GM23338 (cell line): ENCODE data around the gene ROPN1L. TPM values are rescaled to one million over a fixed set of nuclear protein-coding genes. Genes with fewer than 3 reads are reported as not detected.

ENCODE experiments used
- ATAC-seq: fragments of 200-7000 bp; cut with Tn5 transposase; 3 replicates; pipeline ENCODE4 v1.9.1; 2020
- DNase-seq: peaks from one replicate; pipeline ENCODE4 v3.0.0-alpha.2; 2015; ENCODE audit warnings: low spot score
- H2AFZ ChIP-seq: fragments of 200-600 bp; sonication (generic); 2 replicates; pipeline ENCODE4 v1.8.0; 2016; ENCODE audit warnings: antibody characterized with exemption, mild to moderate bottlenecking, moderate library complexity
- H3F3A ChIP-seq: fragments of 200-600 bp; sonication (generic); replicated peaks from 2 replicates; pipeline ENCODE4 v1.8.0; 2017; ENCODE audit warnings: antibody characterized with exemption, mixed run types, low read depth
- H3K27ac ChIP-seq: fragments of 200-600 bp; sonication (generic); 2 replicates; pipeline ENCODE4 v1.6.1; 2016; ENCODE audit warnings: low read depth
- H3K27me3 ChIP-seq: fragments of 200-600 bp; sonication (generic); 2 replicates; pipeline ENCODE4 v1.8.0; 2016; ENCODE audit warnings: mild to moderate bottlenecking, mixed run types, moderate library complexity; ENCODE audit not compliant: insufficient read depth
- H3K36me3 ChIP-seq: fragments of 200-600 bp; sonication (generic); 2 replicates; pipeline ENCODE4 v1.8.0; 2016; ENCODE audit warnings: mild to moderate bottlenecking; ENCODE audit not compliant: insufficient read depth
- H3K4me1 ChIP-seq: fragments of 200-600 bp; sonication (generic); 2 replicates; pipeline ENCODE4 v1.8.0; 2016; ENCODE audit warnings: mild to moderate bottlenecking, moderate library complexity; ENCODE audit not compliant: insufficient read depth
- H3K4me2 ChIP-seq: fragments of 200-600 bp; sonication (generic); 2 replicates; pipeline ENCODE4 v1.7.1; 2017; ENCODE audit warnings: mixed run types
- H3K4me3 ChIP-seq: fragments of 200-600 bp; sonication (generic); 2 replicates; pipeline ENCODE4 v1.6.1; 2016; ENCODE audit warnings: mixed run types
- H3K79me2 ChIP-seq: fragments of 200-600 bp; sonication (generic); replicated peaks from 2 replicates; pipeline ENCODE4 v1.8.0; 2017; ENCODE audit warnings: mild to moderate bottlenecking; ENCODE audit not compliant: insufficient read depth
- H3K9me2 ChIP-seq: fragments of 200-600 bp; sonication (generic); 2 replicates; pipeline ENCODE4 v1.8.0; 2017; ENCODE audit not compliant: insufficient read depth
- H4K20me1 ChIP-seq: fragments of 200-600 bp; sonication (generic); replicated peaks from 2 replicates; pipeline ENCODE4 v1.8.0; 2017; ENCODE audit warnings: mild to moderate bottlenecking; ENCODE audit not compliant: insufficient read depth
- H3K27ac Mint-ChIP-seq: 2 replicates; pipeline ENCODE4 v1.8.0; 2020; ENCODE audit warnings: inconsistent platforms, mild to moderate bottlenecking, moderate library complexity, mixed read lengths
- H3K27me3 Mint-ChIP-seq: 3 replicates; pipeline ENCODE4 v1.8.0; 2022; ENCODE audit warnings: low read depth, mild to moderate bottlenecking, moderate library complexity, mixed read lengths, inconsistent platforms; ENCODE audit not compliant: insufficient read depth, poor library complexity
- H3K36me3 Mint-ChIP-seq: 3 replicates; pipeline ENCODE4 v1.8.0; 2021; ENCODE audit warnings: low read depth, mild to moderate bottlenecking, inconsistent platforms, moderate library complexity, mixed read lengths
- H3K4me1 Mint-ChIP-seq: 3 replicates; pipeline ENCODE4 v1.8.0; 2020; ENCODE audit warnings: mild to moderate bottlenecking, inconsistent platforms, mixed read lengths
- H3K4me3 Mint-ChIP-seq: 3 replicates; pipeline ENCODE4 v1.8.0; 2021; ENCODE audit warnings: moderate library complexity, mild to moderate bottlenecking, inconsistent platforms, mixed read lengths
- H3K9me3 Mint-ChIP-seq: 3 replicates; pipeline ENCODE4 v1.8.0; 2020; ENCODE audit warnings: moderate library complexity, mild to moderate bottlenecking, inconsistent platforms, mixed read lengths
- CREB1 ChIP-seq: fragments of 250-450 bp; sonication (Bioruptor Pico); IDR thresholded peaks from 2 replicates; pipeline ENCODE4 v1.5.0; 2020; ENCODE audit warnings: low read depth, mild to moderate bottlenecking, moderate library complexity
- EZH2 ChIP-seq: fragments of 200-600 bp; sonication (generic); IDR thresholded peaks from one replicate; pipeline ENCODE4 v1.8.0; 2017; ENCODE audit warnings: antibody characterized with exemption, mild to moderate bottlenecking, low read depth; ENCODE audit not compliant: unreplicated experiment
- EZH2phosphoT487 ChIP-seq: fragments of 200-600 bp; sonication (generic); IDR thresholded peaks from one replicate; pipeline ENCODE4 v1.8.1; 2018; ENCODE audit warnings: antibody characterized with exemption; ENCODE audit not compliant: unreplicated experiment
- JUNB ChIP-seq: IDR thresholded peaks from one replicate; pipeline ENCODE4 v1.6.1; 2016; ENCODE audit warnings: antibody characterized with exemption; ENCODE audit not compliant: unreplicated experiment
- POLR2AphosphoS5 ChIP-seq: IDR thresholded peaks from 2 replicates; pipeline ENCODE4 v1.6.1; 2016; ENCODE audit warnings: antibody characterized with exemption, low read depth
- ZNF114 ChIP-seq: fragments of 250-450 bp; sonication (Bioruptor Pico); IDR thresholded peaks from 2 replicates; pipeline ENCODE4 v1.5.0; 2020; ENCODE audit warnings: mild to moderate bottlenecking, moderate library complexity
- polyA plus RNA-seq: library from polyadenylated mRNA; unstranded; fragments of >200 nt; fragmentation: Nextera tagmentation; extraction: Ambion mirVana; gene quantifications from 2 replicates; pipeline ENCODE4 v1.2.1, GENCODE V29; 2016
- total RNA-seq: library from RNA; depleted of rRNA; stranded (reverse); fragments of >200 nt; shearing (Covaris generic); gene quantifications from 2 replicates; pipeline ENCODE4 v1.2.3, GENCODE V29; 2014
- TF ChIP-seq, protein P1 (sequence below): IDR thresholded peaks from 2 replicates; pipeline ENCODE4 v1.6.1; 2016; ENCODE audit warnings: antibody characterized with exemption
- TF ChIP-seq, protein P2 (sequence below): fragments of 250-450 bp; sonication (Bioruptor Pico); IDR thresholded peaks from 2 replicates; pipeline ENCODE4 v1.5.0; 2020; ENCODE audit warnings: mild to moderate bottlenecking, moderate library complexity

Gene ROPN1L
- total and polyA plus RNA-seq, 2 experiments from 2014 or later, result 0.57 TPM; not detected in 1

DNA sequence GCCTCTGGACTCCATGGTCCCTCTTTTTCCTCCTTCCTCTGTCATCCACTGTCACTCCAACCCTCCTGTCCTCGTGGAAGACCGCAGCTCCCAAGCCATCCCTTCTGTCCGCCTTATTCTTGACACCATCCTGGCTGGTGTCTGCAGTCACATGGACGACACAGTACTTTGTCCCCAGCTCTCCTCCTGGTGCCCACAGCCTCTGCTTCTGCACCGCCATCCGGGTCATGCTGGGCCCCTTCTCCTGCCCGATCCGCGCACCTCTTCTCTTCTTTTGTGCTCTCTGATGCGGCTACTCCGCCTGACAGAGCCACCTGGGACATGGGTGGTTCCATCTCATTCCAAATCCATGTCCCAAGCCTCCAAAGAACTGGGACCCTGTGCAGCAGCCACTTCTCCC is 22.5 kb downstream of the ROPN1L start (continued):
- TF ChIP-seq, protein P1, sequence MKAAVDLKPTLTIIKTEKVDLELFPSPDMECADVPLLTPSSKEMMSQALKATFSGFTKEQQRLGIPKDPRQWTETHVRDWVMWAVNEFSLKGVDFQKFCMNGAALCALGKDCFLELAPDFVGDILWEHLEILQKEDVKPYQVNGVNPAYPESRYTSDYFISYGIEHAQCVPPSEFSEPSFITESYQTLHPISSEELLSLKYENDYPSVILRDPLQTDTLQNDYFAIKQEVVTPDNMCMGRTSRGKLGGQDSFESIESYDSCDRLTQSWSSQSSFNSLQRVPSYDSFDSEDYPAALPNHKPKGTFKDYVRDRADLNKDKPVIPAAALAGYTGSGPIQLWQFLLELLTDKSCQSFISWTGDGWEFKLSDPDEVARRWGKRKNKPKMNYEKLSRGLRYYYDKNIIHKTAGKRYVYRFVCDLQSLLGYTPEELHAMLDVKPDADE, result no peak
- TF ChIP-seq EZH2phosphoT487, result no peak
- no peak for TF ChIP-seq ZNF114
- no peak for TF ChIP-seq EZH2

DNA sequence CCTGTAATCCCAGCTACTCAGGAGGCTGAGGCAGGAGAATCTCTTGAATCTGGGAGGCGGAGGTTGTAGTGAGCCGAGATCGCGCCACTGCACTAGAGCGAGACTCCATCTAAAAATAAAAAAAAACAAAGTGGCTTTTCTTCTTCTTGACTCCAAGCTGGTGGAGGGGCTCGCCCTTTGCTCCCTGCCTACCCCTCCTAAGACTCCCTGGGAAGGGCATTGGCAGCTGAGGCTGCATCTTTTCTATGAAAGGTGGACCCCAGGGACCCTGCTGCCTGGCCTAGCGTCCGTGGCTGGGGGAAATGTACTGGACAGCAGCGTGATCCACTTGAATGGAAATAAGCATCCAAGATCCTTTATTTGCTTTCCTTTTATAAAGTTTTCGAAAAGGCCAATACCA is 24.0 kb downstream of the ROPN1L start:
- H3K36me3 Mint-ChIP-seq, result no peaks in the 10 kb centered on the region; the same call in 2 of the 3 replicates
- no peak overlapping the region for H3K27ac ChIP-seq
- no peaks in the 10 kb centered on the region; the same call in 2 of the 3 replicates for H3K9me3 Mint-ChIP-seq
- DNase-seq (no peak), ATAC-seq (no peak)
- no peak overlapping the region for H3K4me3 Mint-ChIP-seq
- H3K4me1 ChIP-seq, result peaks cover 16% of the 10 kb centered on the region
- no peaks in the 10 kb centered on the region for H3K27me3 ChIP-seq
- H2AFZ ChIP-seq, result 0 out of 2 replicates have a peak overlapping the region, but pooled peaks have one; percentile 32
- H3K79me2 ChIP-seq, result no peaks in the 10 kb centered on the region
- H3K4me2 ChIP-seq, result no peak overlapping the region
- TF ChIP-seq POLR2AphosphoS5 (no peak), JUNB (no peak), CREB1 (no peak)
- TF ChIP-seq, protein P1, result no peak
- TF ChIP-seq, protein P2, sequence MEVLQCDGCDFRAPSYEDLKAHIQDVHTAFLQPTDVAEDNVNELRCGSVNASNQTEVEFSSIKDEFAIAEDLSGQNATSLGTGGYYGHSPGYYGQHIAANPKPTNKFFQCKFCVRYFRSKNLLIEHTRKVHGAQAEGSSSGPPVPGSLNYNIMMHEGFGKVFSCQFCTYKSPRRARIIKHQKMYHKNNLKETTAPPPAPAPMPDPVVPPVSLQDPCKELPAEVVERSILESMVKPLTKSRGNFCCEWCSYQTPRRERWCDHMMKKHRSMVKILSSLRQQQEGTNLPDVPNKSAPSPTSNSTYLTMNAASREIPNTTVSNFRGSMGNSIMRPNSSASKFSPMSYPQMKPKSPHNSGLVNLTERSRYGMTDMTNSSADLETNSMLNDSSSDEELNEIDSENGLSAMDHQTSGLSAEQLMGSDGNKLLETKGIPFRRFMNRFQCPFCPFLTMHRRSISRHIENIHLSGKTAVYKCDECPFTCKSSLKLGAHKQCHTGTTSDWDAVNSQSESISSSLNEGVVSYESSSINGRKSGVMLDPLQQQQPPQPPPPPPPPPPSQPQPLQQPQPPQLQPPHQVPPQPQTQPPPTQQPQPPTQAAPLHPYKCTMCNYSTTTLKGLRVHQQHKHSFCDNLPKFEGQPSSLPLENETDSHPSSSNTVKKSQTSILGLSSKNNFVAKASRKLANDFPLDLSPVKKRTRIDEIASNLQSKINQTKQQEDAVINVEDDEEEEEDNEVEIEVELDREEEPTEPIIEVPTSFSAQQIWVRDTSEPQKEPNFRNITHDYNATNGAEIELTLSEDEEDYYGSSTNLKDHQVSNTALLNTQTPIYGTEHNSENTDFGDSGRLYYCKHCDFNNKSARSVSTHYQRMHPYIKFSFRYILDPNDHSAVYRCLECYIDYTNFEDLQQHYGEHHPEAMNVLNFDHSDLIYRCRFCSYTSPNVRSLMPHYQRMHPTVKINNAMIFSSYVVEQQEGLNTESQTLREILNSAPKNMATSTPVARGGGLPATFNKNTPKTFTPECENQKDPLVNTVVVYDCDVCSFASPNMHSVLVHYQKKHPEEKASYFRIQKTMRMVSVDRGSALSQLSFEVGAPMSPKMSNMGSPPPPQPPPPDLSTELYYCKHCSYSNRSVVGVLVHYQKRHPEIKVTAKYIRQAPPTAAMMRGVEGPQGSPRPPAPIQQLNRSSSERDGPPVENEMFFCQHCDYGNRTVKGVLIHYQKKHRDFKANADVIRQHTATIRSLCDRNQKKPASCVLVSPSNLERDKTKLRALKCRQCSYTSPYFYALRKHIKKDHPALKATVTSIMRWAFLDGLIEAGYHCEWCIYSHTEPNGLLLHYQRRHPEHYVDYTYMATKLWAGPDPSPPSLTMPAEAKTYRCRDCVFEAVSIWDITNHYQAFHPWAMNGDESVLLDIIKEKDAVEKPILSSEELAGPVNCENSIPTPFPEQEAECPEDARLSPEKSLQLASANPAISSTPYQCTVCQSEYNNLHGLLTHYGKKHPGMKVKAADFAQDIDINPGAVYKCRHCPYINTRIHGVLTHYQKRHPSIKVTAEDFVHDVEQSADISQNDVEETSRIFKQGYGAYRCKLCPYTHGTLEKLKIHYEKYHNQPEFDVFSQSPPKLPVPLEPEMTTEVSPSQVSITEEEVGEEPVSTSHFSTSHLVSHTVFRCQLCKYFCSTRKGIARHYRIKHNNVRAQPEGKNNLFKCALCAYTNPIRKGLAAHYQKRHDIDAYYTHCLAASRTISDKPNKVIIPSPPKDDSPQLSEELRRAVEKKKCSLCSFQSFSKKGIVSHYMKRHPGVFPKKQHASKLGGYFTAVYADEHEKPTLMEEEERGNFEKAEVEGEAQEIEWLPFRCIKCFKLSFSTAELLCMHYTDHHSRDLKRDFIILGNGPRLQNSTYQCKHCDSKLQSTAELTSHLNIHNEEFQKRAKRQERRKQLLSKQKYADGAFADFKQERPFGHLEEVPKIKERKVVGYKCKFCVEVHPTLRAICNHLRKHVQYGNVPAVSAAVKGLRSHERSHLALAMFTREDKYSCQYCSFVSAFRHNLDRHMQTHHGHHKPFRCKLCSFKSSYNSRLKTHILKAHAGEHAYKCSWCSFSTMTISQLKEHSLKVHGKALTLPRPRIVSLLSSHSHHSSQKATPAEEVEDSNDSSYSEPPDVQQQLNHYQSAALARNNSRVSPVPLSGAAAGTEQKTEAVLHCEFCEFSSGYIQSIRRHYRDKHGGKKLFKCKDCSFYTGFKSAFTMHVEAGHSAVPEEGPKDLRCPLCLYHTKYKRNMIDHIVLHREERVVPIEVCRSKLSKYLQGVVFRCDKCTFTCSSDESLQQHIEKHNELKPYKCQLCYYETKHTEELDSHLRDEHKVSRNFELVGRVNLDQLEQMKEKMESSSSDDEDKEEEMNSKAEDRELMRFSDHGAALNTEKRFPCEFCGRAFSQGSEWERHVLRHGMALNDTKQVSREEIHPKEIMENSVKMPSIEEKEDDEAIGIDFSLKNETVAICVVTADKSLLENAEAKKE (CRISPR knock-in tag), result no peak
- no peaks in the 10 kb centered on the region for H3K36me3 ChIP-seq
- H3F3A ChIP-seq, result no peaks in the 10 kb centered on the region
- H3K4me1 Mint-ChIP-seq, result peaks cover 28% of the 10 kb centered on the region
- no peaks in the 10 kb centered on the region for H4K20me1 ChIP-seq
- no peak overlapping the region for H3K27ac Mint-ChIP-seq
- peaks cover 18% of the 10 kb centered on the region for H3K27me3 Mint-ChIP-seq
- no peaks in the 10 kb centered on the region for H3K9me2 ChIP-seq
- no peak overlapping the region for H3K4me3 ChIP-seq
